ENCODE measurements around the gene CNDP1. TPM values are rescaled to one million over a fixed set of nuclear protein-coding genes. Genes with fewer than 3 reads are reported as not detected.

Gene CNDP1
- polyA plus RNA-seq, 1 donor from 2014 or later: 2.1 TPM

DNA sequence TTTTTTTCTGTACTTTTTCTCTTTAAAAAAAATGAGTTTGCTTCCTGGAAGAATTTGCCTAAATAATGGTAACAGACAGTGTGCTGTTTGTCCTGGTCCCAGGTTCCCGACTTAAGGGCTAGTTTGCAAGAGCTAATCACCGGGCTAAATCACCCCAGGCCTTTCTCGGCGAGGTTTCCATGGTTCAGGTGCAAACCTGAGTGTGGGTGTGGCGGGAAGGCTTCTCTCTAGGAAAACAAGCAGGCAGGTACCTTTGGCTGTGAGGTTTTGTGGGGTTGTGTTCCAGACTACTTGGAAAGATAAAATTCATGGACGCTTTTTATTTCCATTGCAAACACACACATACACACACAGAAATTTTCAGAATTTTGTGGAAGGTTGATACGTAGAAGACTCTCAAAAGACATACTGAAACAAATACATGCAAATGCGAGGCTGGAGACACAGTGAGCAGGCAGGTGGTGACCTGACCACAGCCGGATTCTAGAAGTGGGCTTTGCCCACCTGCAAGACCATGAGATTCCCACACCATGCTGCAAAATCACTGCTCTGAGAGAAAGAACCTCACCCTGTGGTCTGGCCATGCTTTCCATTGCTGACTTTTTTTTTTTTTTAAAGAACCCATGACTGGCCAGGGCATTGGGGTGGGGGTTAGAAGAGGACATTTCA lies 815 bp downstream of the CNDP1 start:
- Histone ChIP-seq H3K9me3 (ENCODE audit: low read length) (no peaks in the 10 kb centered on the region), H3F3A (ENCODE audit: insufficient read depth, low read length, poor library complexity, severe bottlenecking) (no peaks in the 10 kb centered on the region), H3K27ac (ENCODE audit: low read length) (no peak overlapping the region), H3K27me3 (ENCODE audit: insufficient read depth, low read depth, low read length) (no peaks in the 10 kb centered on the region), H3K36me3 (ENCODE audit: insufficient read depth, low read length) (no peaks in the 10 kb centered on the region), H3K9me2 (ENCODE audit: insufficient read depth, low read length) (no peaks in the 10 kb centered on the region), H3K79me2 (replicated peaks; ENCODE audit: insufficient read depth, low read length) (no peaks in the 10 kb centered on the region), H3K4me3 (ENCODE audit: low read length) (no peak overlapping the region), H2AFZ (ENCODE audit: low read depth, low read length) (no peak overlapping the region), H4K20me1 (ENCODE audit: insufficient read depth) (no peaks in the 10 kb centered on the region), H3K4me2 (ENCODE audit: low read length) (no peak overlapping the region), H3K9ac (ENCODE audit: low read length) (no peak overlapping the region)
- TF ChIP-seq MXI1 (conservative IDR thresholded peaks at IDR 0.05; ENCODE audit: poor library complexity, severe bottlenecking) (no peak), TAF1 (IDR thresholded peaks at IDR 0.05; ENCODE audit: low read depth) (no peak), SMC3 (conservative IDR thresholded peaks at IDR 0.05; ENCODE audit: poor library complexity) (no peak), EP300 (conservative IDR thresholded peaks at IDR 0.05; ENCODE audit: poor library complexity, severe bottlenecking) (no peak), EZH2 (IDR thresholded peaks at IDR 0.05; ENCODE audit: borderline replicate concordance, insufficient read depth, low read length, poor library complexity, severe bottlenecking) (no peak), POLR2AphosphoS5 (IDR thresholded peaks at IDR 0.05) (no peak), RAD21 (conservative IDR thresholded peaks at IDR 0.05) (no peak)
- TF ChIP-seq, protein P1, sequence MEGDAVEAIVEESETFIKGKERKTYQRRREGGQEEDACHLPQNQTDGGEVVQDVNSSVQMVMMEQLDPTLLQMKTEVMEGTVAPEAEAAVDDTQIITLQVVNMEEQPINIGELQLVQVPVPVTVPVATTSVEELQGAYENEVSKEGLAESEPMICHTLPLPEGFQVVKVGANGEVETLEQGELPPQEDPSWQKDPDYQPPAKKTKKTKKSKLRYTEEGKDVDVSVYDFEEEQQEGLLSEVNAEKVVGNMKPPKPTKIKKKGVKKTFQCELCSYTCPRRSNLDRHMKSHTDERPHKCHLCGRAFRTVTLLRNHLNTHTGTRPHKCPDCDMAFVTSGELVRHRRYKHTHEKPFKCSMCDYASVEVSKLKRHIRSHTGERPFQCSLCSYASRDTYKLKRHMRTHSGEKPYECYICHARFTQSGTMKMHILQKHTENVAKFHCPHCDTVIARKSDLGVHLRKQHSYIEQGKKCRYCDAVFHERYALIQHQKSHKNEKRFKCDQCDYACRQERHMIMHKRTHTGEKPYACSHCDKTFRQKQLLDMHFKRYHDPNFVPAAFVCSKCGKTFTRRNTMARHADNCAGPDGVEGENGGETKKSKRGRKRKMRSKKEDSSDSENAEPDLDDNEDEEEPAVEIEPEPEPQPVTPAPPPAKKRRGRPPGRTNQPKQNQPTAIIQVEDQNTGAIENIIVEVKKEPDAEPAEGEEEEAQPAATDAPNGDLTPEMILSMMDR (IDR thresholded peaks at IDR 0.05; ENCODE audit: poor library complexity, severe bottlenecking): no peak
- TF ChIP-seq, protein P2, sequence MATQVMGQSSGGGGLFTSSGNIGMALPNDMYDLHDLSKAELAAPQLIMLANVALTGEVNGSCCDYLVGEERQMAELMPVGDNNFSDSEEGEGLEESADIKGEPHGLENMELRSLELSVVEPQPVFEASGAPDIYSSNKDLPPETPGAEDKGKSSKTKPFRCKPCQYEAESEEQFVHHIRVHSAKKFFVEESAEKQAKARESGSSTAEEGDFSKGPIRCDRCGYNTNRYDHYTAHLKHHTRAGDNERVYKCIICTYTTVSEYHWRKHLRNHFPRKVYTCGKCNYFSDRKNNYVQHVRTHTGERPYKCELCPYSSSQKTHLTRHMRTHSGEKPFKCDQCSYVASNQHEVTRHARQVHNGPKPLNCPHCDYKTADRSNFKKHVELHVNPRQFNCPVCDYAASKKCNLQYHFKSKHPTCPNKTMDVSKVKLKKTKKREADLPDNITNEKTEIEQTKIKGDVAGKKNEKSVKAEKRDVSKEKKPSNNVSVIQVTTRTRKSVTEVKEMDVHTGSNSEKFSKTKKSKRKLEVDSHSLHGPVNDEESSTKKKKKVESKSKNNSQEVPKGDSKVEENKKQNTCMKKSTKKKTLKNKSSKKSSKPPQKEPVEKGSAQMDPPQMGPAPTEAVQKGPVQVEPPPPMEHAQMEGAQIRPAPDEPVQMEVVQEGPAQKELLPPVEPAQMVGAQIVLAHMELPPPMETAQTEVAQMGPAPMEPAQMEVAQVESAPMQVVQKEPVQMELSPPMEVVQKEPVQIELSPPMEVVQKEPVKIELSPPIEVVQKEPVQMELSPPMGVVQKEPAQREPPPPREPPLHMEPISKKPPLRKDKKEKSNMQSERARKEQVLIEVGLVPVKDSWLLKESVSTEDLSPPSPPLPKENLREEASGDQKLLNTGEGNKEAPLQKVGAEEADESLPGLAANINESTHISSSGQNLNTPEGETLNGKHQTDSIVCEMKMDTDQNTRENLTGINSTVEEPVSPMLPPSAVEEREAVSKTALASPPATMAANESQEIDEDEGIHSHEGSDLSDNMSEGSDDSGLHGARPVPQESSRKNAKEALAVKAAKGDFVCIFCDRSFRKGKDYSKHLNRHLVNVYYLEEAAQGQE (IDR thresholded peaks at IDR 0.05; ENCODE audit: borderline replicate concordance): no peak

DNA sequence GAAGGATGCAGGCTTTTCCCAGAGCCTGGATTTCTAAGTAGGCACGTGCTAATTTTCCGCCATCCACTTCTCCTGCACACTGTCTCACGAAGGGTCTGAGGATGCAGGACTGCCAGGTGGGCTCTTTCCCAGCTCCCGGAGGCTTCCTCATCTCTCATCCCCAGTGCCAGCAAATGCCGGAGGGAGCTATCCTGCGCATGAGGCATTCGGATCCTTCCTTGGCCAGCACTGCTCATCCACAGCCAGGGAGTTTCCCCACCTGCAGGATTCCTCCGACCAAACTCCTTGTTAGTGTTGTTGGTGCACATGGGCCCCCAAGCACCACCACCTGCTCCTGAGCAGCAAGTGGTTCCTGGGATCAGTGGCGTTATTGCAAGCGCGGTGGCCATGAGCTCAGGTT lies 5.0 kb downstream of the CNDP1 start:
- Histone ChIP-seq H3K4me3 (ENCODE audit: low read length) (no peak overlapping the region), H3K27ac (ENCODE audit: low read length) (no peak overlapping the region)
- TF ChIP-seq MXI1 (conservative IDR thresholded peaks at IDR 0.05; ENCODE audit: poor library complexity, severe bottlenecking) (no peak), SMC3 (conservative IDR thresholded peaks at IDR 0.05; ENCODE audit: poor library complexity) (no peak), RAD21 (conservative IDR thresholded peaks at IDR 0.05) (no peak), EZH2 (IDR thresholded peaks at IDR 0.05; ENCODE audit: borderline replicate concordance, insufficient read depth, low read length, poor library complexity, severe bottlenecking) (no peak), TAF1 (IDR thresholded peaks at IDR 0.05; ENCODE audit: low read depth) (no peak), EP300 (conservative IDR thresholded peaks at IDR 0.05; ENCODE audit: poor library complexity, severe bottlenecking) (no peak), POLR2AphosphoS5 (IDR thresholded peaks at IDR 0.05) (no peak)
- TF ChIP-seq, protein P1 (IDR thresholded peaks at IDR 0.05; ENCODE audit: poor library complexity, severe bottlenecking): no peak
- TF ChIP-seq, protein P2 (IDR thresholded peaks at IDR 0.05; ENCODE audit: borderline replicate concordance): no peak

More for the DNA sequence above, 5.0 kb downstream of the CNDP1 start:
- Histone ChIP-seq H3K36me3 (ENCODE audit: insufficient read depth, low read length) (no peaks in the 10 kb centered on the region), H3K9me3 (ENCODE audit: low read length) (no peaks in the 10 kb centered on the region), H3K9ac (ENCODE audit: low read length) (no peak overlapping the region), H3K79me2 (replicated peaks; ENCODE audit: insufficient read depth, low read length) (no peaks in the 10 kb centered on the region), H3K27me3 (ENCODE audit: insufficient read depth, low read depth, low read length) (no peaks in the 10 kb centered on the region), H4K20me1 (ENCODE audit: insufficient read depth) (no peaks in the 10 kb centered on the region), H3K4me2 (ENCODE audit: low read length) (no peak overlapping the region), H3K9me2 (ENCODE audit: insufficient read depth, low read length) (no peaks in the 10 kb centered on the region), H2AFZ (ENCODE audit: low read depth, low read length) (no peak overlapping the region), H3F3A (ENCODE audit: insufficient read depth, low read length, poor library complexity, severe bottlenecking) (no peaks in the 10 kb centered on the region)
